Measurements from ENCODE around the gene TMEM129.
A peak's percentile ranks its signal among the peaks of the same experiment; 100 is the strongest.
"Not testable (repeated sequence)": the region's sequence is repeated elsewhere in the genome, so short reads cannot be mapped to it uniquely, and the experiment has no call there.

Gene TMEM129

GRCh38 chr4:1685235-1686150 lies 35.6 kb downstream of the TMEM129 start:
- DNase-seq = no peak

- no peak for DNase-seq
These were observed 36.5 kb downstream of the TMEM129 start for GRCh38 chr4:1684506-1685234.

- peak; percentile 87 for DNase-seq
These were observed 37.2 kb downstream of the TMEM129 start, which contains the start of gene FAM53A for GRCh38 chr4:1683736-1684505. Gene FAM53A, minus strand, starts transcription at chr4:1684313. Its CDS starts 15,572 bp downstream, at chr4:1668741.

GRCh38 chr4:1683261-1683735 lies 37.8 kb downstream of the TMEM129 start:
- DNase-seq = no peak

- DNase-seq = no peak
These were observed 38.3 kb downstream of the TMEM129 start for GRCh38 chr4:1682860-1683259.

- no peak for DNase-seq
These were observed 42.9 kb downstream of the TMEM129 start for GRCh38 chr4:1678244-1678643.

GRCh38 chr4:1676605-1677525 lies 44.3 kb downstream of the TMEM129 start:
- DNase-seq = no peak

GRCh38 chr4:1675802-1676137 lies 45.4 kb downstream of the TMEM129 start:
- no peak for DNase-seq

GRCh38 chr4:1675136-1675801 lies 45.9 kb downstream of the TMEM129 start:
- DNase-seq = no peak

GRCh38 chr4:1674682-1675081 lies 46.4 kb downstream of the TMEM129 start:
- DNase-seq = no peak

GRCh38 chr4:1673671-1674070 lies 47.5 kb downstream of the TMEM129 start:
- no peak for DNase-seq

- not testable (repeated sequence) for DNase-seq
These were observed 50.1 kb downstream of the TMEM129 start for GRCh38 chr4:1671011-1671410.

- no peak for DNase-seq
These were observed 50.8 kb downstream of the TMEM129 start for GRCh38 chr4:1670279-1670678.

GRCh38 chr4:1669850-1670249 lies 51.3 kb downstream of the TMEM129 start:
- DNase-seq = no peak

GRCh38 chr4:1669270-1669669 lies 51.9 kb downstream of the TMEM129 start:
- no peak for DNase-seq

- DNase-seq = no peak
These were observed 52.7 kb downstream of the TMEM129 start for GRCh38 chr4:1668488-1668840.

GRCh38 chr4:1667273-1667672 lies 53.9 kb downstream of the TMEM129 start:
- no peak for DNase-seq

GRCh38 chr4:1666391-1666790 lies 54.7 kb downstream of the TMEM129 start:
- DNase-seq = no peak
